Retinal pigment epithelial cell (primary cell): ENCODE data around the gene EDNRB.
"Not testable (repeated sequence)": the region's sequence is repeated elsewhere in the genome, so short reads cannot be mapped to it uniquely, and the experiment has no call there.

ENCODE experiments used
- DNase-seq: peaks from one replicate; pipeline ENCODE4 v3.0.0-alpha.2; 2010; ENCODE audit warnings: low read depth
- H3K4me3 ChIP-seq: 2 replicates; pipeline ENCODE4 v1.5.1; 2011; ENCODE audit warnings: mild to moderate bottlenecking, low read length, control low read depth, moderate library complexity
- TF ChIP-seq, protein P1 (sequence below): conservative IDR thresholded peaks from 2 replicates; pipeline ENCODE4 v1.5.1; 2011; ENCODE audit warnings: low read depth, low read length, control low read depth, inconsistent platforms

EDNRB gene

GRCh38 chr13:77918391-77919245 is at the start of gene EDNRB:
Gene EDNRB, minus strand, starts transcription at chr13:77918831. Its CDS starts 258 bp downstream, at chr13:77918573.
- DNase-seq = no peak

GRCh38 chr13:77966671-77967070 is 48.0 kb upstream of the EDNRB start:
- H3K4me3 ChIP-seq = no peak overlapping the region
- DNase-seq = no peak
- TF ChIP-seq, protein P1, sequence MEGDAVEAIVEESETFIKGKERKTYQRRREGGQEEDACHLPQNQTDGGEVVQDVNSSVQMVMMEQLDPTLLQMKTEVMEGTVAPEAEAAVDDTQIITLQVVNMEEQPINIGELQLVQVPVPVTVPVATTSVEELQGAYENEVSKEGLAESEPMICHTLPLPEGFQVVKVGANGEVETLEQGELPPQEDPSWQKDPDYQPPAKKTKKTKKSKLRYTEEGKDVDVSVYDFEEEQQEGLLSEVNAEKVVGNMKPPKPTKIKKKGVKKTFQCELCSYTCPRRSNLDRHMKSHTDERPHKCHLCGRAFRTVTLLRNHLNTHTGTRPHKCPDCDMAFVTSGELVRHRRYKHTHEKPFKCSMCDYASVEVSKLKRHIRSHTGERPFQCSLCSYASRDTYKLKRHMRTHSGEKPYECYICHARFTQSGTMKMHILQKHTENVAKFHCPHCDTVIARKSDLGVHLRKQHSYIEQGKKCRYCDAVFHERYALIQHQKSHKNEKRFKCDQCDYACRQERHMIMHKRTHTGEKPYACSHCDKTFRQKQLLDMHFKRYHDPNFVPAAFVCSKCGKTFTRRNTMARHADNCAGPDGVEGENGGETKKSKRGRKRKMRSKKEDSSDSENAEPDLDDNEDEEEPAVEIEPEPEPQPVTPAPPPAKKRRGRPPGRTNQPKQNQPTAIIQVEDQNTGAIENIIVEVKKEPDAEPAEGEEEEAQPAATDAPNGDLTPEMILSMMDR = no peak

More at GRCh38 chr13:77918391-77919245, at the start of gene EDNRB:
- TF ChIP-seq, protein P1 = peak; percentile 24
- H3K4me3 ChIP-seq = peak within 1 kb of the TSS; percentile 71

DNA sequence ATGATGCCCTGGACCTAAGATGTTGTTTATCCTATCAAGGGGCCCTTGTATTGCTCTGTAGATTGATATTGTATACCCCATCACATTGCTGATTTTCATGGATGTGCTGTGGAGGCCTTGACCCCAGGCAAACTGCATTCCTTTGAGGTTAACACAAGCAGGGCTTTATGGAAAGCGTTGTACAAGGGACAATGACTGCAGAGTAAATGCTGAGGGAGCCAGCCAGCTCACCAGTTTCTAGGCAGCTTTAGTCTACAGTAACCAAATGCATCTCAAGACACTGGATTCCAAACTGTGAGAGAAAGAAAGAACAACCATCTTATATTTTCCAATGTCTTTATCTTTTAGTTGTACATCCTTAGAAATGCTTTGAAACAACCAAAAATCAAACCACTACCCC is 34.1 kb upstream of the EDNRB start:
- H3K4me3 ChIP-seq = no peak overlapping the region
- DNase-seq = no peak
- TF ChIP-seq, protein P1 = no peak

GRCh38 chr13:77952276-77952675 is 33.6 kb upstream of the EDNRB start:
- DNase-seq = no peak
- TF ChIP-seq, protein P1 = no peak
- no peak overlapping the region for H3K4me3 ChIP-seq

DNA sequence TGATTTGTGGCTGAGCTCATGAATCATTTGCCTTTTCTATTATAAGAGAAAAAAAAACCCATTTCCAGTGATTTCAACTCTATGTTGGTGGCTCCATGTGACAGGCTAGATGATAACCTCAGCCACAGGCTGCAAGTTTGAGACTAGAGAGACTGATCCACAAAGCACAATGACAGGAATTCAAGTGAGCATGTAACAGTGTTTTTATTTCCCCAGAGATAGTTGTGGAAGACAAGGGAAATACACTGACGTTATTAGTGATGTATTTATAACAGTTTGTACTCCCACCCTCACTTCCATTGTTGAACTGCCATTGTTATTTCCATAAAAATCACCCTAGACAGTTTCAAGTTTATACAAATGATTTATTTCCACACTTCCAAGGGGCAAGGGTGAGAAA is 27.9 kb upstream of the EDNRB start:
- no peak overlapping the region for H3K4me3 ChIP-seq
- DNase-seq = no peak
- TF ChIP-seq, protein P1 = no peak

GRCh38 chr13:77935063-77935462 is 16.4 kb upstream of the EDNRB start:
- DNase-seq, H3K4me3 ChIP-seq: not testable (repeated sequence)

DNA sequence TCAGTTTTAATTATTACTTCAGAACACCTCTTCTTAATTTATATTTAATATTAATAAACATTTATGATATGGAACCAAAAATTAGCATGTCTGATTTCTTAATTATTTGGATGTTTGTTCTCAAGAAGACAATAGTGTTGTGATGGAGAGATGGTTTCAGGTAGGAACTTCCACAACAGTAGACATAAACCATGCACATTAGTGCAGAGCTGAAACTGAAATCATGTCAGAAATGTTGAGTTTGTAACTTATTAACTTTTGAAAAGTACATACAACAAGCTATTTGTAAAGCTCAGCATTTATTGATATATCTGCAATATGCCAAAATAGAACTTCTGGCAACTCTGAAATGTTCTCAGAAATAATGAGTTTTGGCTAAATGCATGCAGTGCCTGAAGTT is 11.8 kb upstream of the EDNRB start:
- no peak overlapping the region for H3K4me3 ChIP-seq
- TF ChIP-seq, protein P1 = no peak
- DNase-seq = no peak
